ENCODE results near the gene SESTD1. TPM values are rescaled to one million over a fixed set of nuclear protein-coding genes. Genes with fewer than 3 reads are reported as not detected.

The SESTD1 gene
- total and polyA plus RNA-seq, 9 of the 15 experiments (the other 6 are each of a cell fraction or from before 2014, with no cell fraction given) = 0.32 to 5.6 (median 2.1) TPM

DNA sequence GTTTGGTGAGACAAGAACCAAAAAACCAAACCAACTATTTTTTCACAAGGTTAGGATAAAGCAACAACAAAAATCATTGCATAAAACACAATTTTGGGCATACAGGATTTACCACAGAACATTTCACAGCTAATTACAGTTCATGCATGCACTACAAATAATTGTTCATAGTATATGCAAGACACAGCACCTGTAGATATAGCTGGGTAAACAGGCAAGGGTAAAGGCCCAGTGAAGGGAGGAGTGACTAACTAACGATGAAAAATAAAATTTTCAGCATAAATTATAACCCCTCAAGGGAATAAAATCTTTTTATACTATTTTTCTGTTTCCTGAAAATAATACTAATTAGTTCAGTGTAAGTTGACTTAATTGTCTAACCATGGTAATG is 141.4 kb downstream of the SESTD1 start (continued):
- TF ChIP-seq HEY1 (CRISPR knock-in tag; IDR thresholded peaks at IDR 0.05; ENCODE audit: borderline replicate concordance) = no peak
- TF ChIP-seq, protein P1, sequence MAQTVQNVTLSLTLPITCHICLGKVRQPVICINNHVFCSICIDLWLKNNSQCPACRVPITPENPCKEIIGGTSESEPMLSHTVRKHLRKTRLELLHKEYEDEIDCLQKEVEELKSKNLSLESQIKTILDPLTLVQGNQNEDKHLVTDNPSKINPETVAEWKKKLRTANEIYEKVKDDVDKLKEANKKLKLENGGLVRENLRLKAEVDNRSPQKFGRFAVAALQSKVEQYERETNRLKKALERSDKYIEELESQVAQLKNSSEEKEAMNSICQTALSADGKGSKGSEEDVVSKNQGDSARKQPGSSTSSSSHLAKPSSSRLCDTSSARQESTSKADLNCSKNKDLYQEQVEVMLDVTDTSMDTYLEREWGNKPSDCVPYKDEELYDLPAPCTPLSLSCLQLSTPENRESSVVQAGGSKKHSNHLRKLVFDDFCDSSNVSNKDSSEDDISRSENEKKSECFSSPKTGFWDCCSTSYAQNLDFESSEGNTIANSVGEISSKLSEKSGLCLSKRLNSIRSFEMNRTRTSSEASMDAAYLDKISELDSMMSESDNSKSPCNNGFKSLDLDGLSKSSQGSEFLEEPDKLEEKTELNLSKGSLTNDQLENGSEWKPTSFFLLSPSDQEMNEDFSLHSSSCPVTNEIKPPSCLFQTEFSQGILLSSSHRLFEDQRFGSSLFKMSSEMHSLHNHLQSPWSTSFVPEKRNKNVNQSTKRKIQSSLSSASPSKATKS (CRISPR knock-in tag; IDR thresholded peaks at IDR 0.05) = no peak
- TF ChIP-seq, protein P2, sequence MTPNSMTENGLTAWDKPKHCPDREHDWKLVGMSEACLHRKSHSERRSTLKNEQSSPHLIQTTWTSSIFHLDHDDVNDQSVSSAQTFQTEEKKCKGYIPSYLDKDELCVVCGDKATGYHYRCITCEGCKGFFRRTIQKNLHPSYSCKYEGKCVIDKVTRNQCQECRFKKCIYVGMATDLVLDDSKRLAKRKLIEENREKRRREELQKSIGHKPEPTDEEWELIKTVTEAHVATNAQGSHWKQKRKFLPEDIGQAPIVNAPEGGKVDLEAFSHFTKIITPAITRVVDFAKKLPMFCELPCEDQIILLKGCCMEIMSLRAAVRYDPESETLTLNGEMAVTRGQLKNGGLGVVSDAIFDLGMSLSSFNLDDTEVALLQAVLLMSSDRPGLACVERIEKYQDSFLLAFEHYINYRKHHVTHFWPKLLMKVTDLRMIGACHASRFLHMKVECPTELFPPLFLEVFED (CRISPR knock-in tag; conservative IDR thresholded peaks at IDR 0.05) = no peak
- TF ChIP-seq, protein P3, sequence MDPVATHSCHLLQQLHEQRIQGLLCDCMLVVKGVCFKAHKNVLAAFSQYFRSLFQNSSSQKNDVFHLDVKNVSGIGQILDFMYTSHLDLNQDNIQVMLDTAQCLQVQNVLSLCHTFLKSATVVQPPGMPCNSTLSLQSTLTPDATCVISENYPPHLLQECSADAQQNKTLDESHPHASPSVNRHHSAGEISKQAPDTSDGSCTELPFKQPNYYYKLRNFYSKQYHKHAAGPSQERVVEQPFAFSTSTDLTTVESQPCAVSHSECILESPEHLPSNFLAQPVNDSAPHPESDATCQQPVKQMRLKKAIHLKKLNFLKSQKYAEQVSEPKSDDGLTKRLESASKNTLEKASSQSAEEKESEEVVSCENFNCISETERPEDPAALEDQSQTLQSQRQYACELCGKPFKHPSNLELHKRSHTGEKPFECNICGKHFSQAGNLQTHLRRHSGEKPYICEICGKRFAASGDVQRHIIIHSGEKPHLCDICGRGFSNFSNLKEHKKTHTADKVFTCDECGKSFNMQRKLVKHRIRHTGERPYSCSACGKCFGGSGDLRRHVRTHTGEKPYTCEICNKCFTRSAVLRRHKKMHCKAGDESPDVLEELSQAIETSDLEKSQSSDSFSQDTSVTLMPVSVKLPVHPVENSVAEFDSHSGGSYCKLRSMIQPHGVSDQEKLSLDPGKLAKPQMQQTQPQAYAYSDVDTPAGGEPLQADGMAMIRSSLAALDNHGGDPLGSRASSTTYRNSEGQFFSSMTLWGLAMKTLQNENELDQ (CRISPR knock-in tag; IDR thresholded peaks at IDR 0.05; ENCODE audit: borderline replicate concordance) = no peak
- TF ChIP-seq, protein P4, sequence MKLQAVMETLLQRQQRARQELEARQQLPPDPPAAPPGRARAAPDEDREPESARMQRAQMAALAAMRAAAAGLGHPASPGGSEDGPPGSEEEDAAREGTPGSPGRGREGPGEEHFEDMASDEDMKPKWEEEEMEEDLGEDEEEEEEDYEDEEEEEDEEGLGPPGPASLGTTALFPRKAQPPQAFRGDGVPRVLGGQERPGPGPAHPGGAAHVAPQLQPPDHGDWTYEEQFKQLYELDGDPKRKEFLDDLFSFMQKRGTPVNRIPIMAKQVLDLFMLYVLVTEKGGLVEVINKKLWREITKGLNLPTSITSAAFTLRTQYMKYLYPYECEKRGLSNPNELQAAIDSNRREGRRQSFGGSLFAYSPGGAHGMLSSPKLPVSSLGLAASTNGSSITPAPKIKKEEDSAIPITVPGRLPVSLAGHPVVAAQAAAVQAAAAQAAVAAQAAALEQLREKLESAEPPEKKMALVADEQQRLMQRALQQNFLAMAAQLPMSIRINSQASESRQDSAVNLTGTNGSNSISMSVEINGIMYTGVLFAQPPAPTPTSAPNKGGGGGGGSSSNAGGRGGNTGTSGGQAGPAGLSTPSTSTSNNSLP (IDR thresholded peaks at IDR 0.05; ENCODE audit: borderline replicate concordance, low read depth, low read length) = no peak
- no peak for TF ChIP-seq PPARD (CRISPR knock-in tag; IDR thresholded peaks at IDR 0.05)
- TF ChIP-seq CHD1 (IDR thresholded peaks at IDR 0.05; ENCODE audit: low read length) = no peak
- TF ChIP-seq, protein P5, sequence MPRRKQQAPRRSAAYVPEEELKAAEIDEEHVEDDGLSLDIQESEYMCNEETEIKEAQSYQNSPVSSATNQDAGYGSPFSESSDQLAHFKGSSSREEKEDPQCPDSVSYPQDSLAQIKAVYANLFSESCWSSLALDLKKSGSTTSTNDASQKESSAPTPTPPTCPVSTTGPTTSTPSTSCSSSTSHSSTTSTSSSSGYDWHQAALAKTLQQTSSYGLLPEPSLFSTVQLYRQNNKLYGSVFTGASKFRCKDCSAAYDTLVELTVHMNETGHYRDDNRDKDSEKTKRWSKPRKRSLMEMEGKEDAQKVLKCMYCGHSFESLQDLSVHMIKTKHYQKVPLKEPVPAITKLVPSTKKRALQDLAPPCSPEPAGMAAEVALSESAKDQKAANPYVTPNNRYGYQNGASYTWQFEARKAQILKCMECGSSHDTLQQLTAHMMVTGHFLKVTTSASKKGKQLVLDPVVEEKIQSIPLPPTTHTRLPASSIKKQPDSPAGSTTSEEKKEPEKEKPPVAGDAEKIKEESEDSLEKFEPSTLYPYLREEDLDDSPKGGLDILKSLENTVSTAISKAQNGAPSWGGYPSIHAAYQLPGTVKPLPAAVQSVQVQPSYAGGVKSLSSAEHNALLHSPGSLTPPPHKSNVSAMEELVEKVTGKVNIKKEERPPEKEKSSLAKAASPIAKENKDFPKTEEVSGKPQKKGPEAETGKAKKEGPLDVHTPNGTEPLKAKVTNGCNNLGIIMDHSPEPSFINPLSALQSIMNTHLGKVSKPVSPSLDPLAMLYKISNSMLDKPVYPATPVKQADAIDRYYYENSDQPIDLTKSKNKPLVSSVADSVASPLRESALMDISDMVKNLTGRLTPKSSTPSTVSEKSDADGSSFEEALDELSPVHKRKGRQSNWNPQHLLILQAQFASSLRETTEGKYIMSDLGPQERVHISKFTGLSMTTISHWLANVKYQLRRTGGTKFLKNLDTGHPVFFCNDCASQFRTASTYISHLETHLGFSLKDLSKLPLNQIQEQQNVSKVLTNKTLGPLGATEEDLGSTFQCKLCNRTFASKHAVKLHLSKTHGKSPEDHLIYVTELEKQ (CRISPR knock-in tag; IDR thresholded peaks at IDR 0.05) = no peak
- no peak for TF ChIP-seq CXXC5 (CRISPR knock-in tag; IDR thresholded peaks at IDR 0.05)
- TF ChIP-seq LCOR (CRISPR knock-in tag; IDR thresholded peaks at IDR 0.05) = no peak

Data from K562 (cell line).